Measurements from ENCODE around the gene MOSMO.
"Not testable (repeated sequence)": the region's sequence is repeated elsewhere in the genome, so short reads cannot be mapped to it uniquely, and the experiment has no call there.

Gene MOSMO

GRCh38 chr16:22007509-22008214 is at the start of gene MOSMO:
TSS of gene MOSMO (plus strand) at chr16:22008111. CDS start at chr16:22008302, 191 bp downstream.
- peak; percentile 38 for DNase-seq

GRCh38 chr16:21959050-21959449 is 48.9 kb upstream of the MOSMO start:
- no peak for DNase-seq

GRCh38 chr16:21962475-21962874 is 45.4 kb upstream of the MOSMO start:
- DNase-seq, result no peak

- no peak for DNase-seq
These were observed 44.0 kb upstream of the MOSMO start for GRCh38 chr16:21963887-21964286.

- DNase-seq, result no peak
These were observed 43.6 kb upstream of the MOSMO start for GRCh38 chr16:21964353-21964752.

GRCh38 chr16:21971856-21972255 is 36.1 kb upstream of the MOSMO start:
- DNase-seq, result no peak

GRCh38 chr16:21973945-21974344 is 34.0 kb upstream of the MOSMO start:
- DNase-seq, result no peak

GRCh38 chr16:21980032-21980431 is 27.9 kb upstream of the MOSMO start:
- no peak for DNase-seq

- DNase-seq, result no peak
These were observed 25.8 kb upstream of the MOSMO start for GRCh38 chr16:21982108-21982507.

- DNase-seq, result no peak
These were observed 23.8 kb upstream of the MOSMO start for GRCh38 chr16:21984062-21984461.

- no peak for DNase-seq
These were observed 22.4 kb upstream of the MOSMO start for GRCh38 chr16:21985524-21985923.

GRCh38 chr16:21986692-21987246 is 21.1 kb upstream of the MOSMO start:
- no peak for DNase-seq

- DNase-seq, result no peak
These were observed 20.4 kb upstream of the MOSMO start for GRCh38 chr16:21987498-21987897.

- no peak for DNase-seq
These were observed 18.8 kb upstream of the MOSMO start for GRCh38 chr16:21989133-21989532.

GRCh38 chr16:21989751-21990150 is 18.2 kb upstream of the MOSMO start:
- no peak for DNase-seq

GRCh38 chr16:21990381-21990944 is 17.4 kb upstream of the MOSMO start:
- DNase-seq, result no peak

GRCh38 chr16:21991621-21992020 is 16.3 kb upstream of the MOSMO start:
- no peak for DNase-seq

- no peak for DNase-seq
These were observed 12.9 kb upstream of the MOSMO start for GRCh38 chr16:21994856-21995465.

- no peak for DNase-seq
These were observed 10.8 kb upstream of the MOSMO start for GRCh38 chr16:21996923-21997696.

- DNase-seq, result no peak
These were observed 10.0 kb upstream of the MOSMO start for GRCh38 chr16:21997697-21998480.

GRCh38 chr16:22001591-22001990 is 6.3 kb upstream of the MOSMO start:
- no peak for DNase-seq

GRCh38 chr16:22002047-22002446 is 5.9 kb upstream of the MOSMO start:
- DNase-seq, result not testable (repeated sequence)

Data from GDM1 (cell line).